ENCODE data around the gene WDFY4.

WDFY4 gene

GRCh38 chr10:48782386-48782785, 97.7 kb downstream of the WDFY4 start:
- Histone ChIP-seq H3K9me3 (ENCODE audit: control insufficient read depth, insufficient read depth, low read depth, low read length) (no peaks in the 10 kb centered on the region), H3K36me3 (ENCODE audit: control insufficient read depth in 2 of 2, insufficient read depth in 1 of 2, low read length in 2 of 2) (no peaks in the 10 kb centered on the region), H3K4me1 (ENCODE audit: control insufficient read depth, insufficient read depth, low read length) (no peaks in the 10 kb centered on the region), H3K4me3 (ENCODE audit: low read depth, low read length) (no peak overlapping the region), H3K27ac (ENCODE audit: extremely low read depth, low read depth, low read length) (no peak overlapping the region)
- ChIA-PET POLR2A (no interaction called here), CTCF (interaction anchor here (0.6 kb wide), 1 partner anchor 143 kb away, joined by 4 read pairs; no protein-coding TSS in a partner anchor)
- TF ChIP-seq ZNF132 (tag by site-specific recombination; IDR thresholded peaks at IDR 0.05; ENCODE audit: borderline replicate concordance) (no peak), ZNF692 (tag by site-specific recombination; IDR thresholded peaks at IDR 0.05) (no peak), REPIN1 (tag by site-specific recombination; IDR thresholded peaks at IDR 0.05; ENCODE audit: low read depth) (no peak), TRIM28 (IDR thresholded peaks at IDR 0.05; ENCODE audit: borderline replicate concordance, low read length) (no peak), ZNF202 (tag by site-specific recombination; IDR thresholded peaks at IDR 0.05; ENCODE audit: borderline replicate concordance) (no peak), OSR2 (tag by site-specific recombination; IDR thresholded peaks at IDR 0.05) (no peak), ZNF549 (tag by site-specific recombination; IDR thresholded peaks at IDR 0.05) (no peak), ZNF138 (tag by site-specific recombination; IDR thresholded peaks at IDR 0.05; ENCODE audit: borderline replicate concordance) (no peak), ZNF585B (tag by site-specific recombination; IDR thresholded peaks at IDR 0.05) (no peak), ZNF184 (tag by site-specific recombination; IDR thresholded peaks at IDR 0.05) (no peak), PRDM10 (tag by site-specific recombination; IDR thresholded peaks at IDR 0.05) (no peak), ZBTB7A (tag by site-specific recombination; IDR thresholded peaks at IDR 0.05; ENCODE audit: low read depth) (no peak), ZNF16 (tag by site-specific recombination; IDR thresholded peaks at IDR 0.05; ENCODE audit: low read depth) (no peak), ZNF629 (tag by site-specific recombination; IDR thresholded peaks at IDR 0.05) (no peak), ZNF146 (tag by site-specific recombination; IDR thresholded peaks at IDR 0.05) (no peak), ZBTB11 (tag by site-specific recombination; conservative IDR thresholded peaks at IDR 0.05; ENCODE audit: low read depth) (no peak), ZNF704 (tag by site-specific recombination; IDR thresholded peaks at IDR 0.05) (no peak), ZSCAN16 (tag by site-specific recombination; IDR thresholded peaks at IDR 0.05) (no peak)

All from HEK293 (cell line).